MV-4-11 (cell line): ENCODE measurements around the gene SLC8A1.
A peak's percentile ranks its signal among the peaks of the same experiment; 100 is the strongest.

Source experiments
- DNase-seq: peaks from one replicate; lab custom pipeline; 2025; lab: John Stamatoyannopoulos, UW

The SLC8A1 gene

GRCh38 chr2:40192864-40193669 is 258.8 kb downstream of the SLC8A1 start:
- peak; percentile 56 for DNase-seq

- no peak for DNase-seq
Observed at GRCh38 chr2:40190457-40190856, 261.4 kb downstream of the SLC8A1 start.

- no peak for DNase-seq
Observed at GRCh38 chr2:40189881-40190280, 262.0 kb downstream of the SLC8A1 start.

- no peak for DNase-seq
Observed at GRCh38 chr2:40187054-40187453, 264.8 kb downstream of the SLC8A1 start.

GRCh38 chr2:40184551-40184950 is 267.3 kb downstream of the SLC8A1 start:
- DNase-seq, result no peak

- DNase-seq, result no peak
Observed at GRCh38 chr2:40181855-40182254, 270.0 kb downstream of the SLC8A1 start.

- DNase-seq, result no peak
Observed at GRCh38 chr2:40179801-40180200, 272.1 kb downstream of the SLC8A1 start.

- peak; percentile 2 for DNase-seq
Observed at GRCh38 chr2:40178971-40179370, 272.9 kb downstream of the SLC8A1 start.

- DNase-seq, result no peak
Observed at GRCh38 chr2:40178171-40178778, 273.6 kb downstream of the SLC8A1 start.

GRCh38 chr2:40177366-40177765 is 274.5 kb downstream of the SLC8A1 start:
- peak; percentile 19 for DNase-seq

GRCh38 chr2:40173276-40173675 is 278.6 kb downstream of the SLC8A1 start:
- DNase-seq, result no peak

GRCh38 chr2:40169856-40170255 is 282.0 kb downstream of the SLC8A1 start:
- no peak for DNase-seq

GRCh38 chr2:40169430-40169829 is 282.5 kb downstream of the SLC8A1 start:
- no peak for DNase-seq

GRCh38 chr2:40168546-40168945 is 283.3 kb downstream of the SLC8A1 start:
- peak; percentile 29 for DNase-seq

GRCh38 chr2:40168032-40168431 is 283.9 kb downstream of the SLC8A1 start:
- peak; percentile 91 for DNase-seq

GRCh38 chr2:40166006-40166405 is 285.9 kb downstream of the SLC8A1 start:
- no peak for DNase-seq

GRCh38 chr2:40165509-40165844 is 286.4 kb downstream of the SLC8A1 start:
- no peak for DNase-seq

GRCh38 chr2:40164736-40165508 is 287.0 kb downstream of the SLC8A1 start:
- peak; percentile 76 for DNase-seq

- DNase-seq, result no peak
Observed at GRCh38 chr2:40161986-40162385, 289.9 kb downstream of the SLC8A1 start.

GRCh38 chr2:40160751-40161218 is 291.1 kb downstream of the SLC8A1 start:
- DNase-seq, result no peak

GRCh38 chr2:40159333-40159732 is 292.6 kb downstream of the SLC8A1 start:
- no peak for DNase-seq

GRCh38 chr2:40158781-40159180 is 293.1 kb downstream of the SLC8A1 start:
- DNase-seq, result no peak

GRCh38 chr2:40155728-40156127 is 296.2 kb downstream of the SLC8A1 start:
- no peak for DNase-seq
